HG03469 (cell line): ENCODE results near the gene ARID3A.
"Not testable (repeated sequence)": the region's sequence is repeated elsewhere in the genome, so short reads cannot be mapped to it uniquely, and the experiment has no call there.

Source experiments
- ATAC-seq: cut with Tn5 transposase; IDR thresholded peaks from one replicate; pipeline ENCODE4 v1.9.1; 2021; ENCODE audit warnings: mild to moderate bottlenecking, moderate library complexity, moderate number of reproducible peaks; ENCODE audit not compliant: unreplicated experiment

ARID3A gene, protein sequence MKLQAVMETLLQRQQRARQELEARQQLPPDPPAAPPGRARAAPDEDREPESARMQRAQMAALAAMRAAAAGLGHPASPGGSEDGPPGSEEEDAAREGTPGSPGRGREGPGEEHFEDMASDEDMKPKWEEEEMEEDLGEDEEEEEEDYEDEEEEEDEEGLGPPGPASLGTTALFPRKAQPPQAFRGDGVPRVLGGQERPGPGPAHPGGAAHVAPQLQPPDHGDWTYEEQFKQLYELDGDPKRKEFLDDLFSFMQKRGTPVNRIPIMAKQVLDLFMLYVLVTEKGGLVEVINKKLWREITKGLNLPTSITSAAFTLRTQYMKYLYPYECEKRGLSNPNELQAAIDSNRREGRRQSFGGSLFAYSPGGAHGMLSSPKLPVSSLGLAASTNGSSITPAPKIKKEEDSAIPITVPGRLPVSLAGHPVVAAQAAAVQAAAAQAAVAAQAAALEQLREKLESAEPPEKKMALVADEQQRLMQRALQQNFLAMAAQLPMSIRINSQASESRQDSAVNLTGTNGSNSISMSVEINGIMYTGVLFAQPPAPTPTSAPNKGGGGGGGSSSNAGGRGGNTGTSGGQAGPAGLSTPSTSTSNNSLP

DNA sequence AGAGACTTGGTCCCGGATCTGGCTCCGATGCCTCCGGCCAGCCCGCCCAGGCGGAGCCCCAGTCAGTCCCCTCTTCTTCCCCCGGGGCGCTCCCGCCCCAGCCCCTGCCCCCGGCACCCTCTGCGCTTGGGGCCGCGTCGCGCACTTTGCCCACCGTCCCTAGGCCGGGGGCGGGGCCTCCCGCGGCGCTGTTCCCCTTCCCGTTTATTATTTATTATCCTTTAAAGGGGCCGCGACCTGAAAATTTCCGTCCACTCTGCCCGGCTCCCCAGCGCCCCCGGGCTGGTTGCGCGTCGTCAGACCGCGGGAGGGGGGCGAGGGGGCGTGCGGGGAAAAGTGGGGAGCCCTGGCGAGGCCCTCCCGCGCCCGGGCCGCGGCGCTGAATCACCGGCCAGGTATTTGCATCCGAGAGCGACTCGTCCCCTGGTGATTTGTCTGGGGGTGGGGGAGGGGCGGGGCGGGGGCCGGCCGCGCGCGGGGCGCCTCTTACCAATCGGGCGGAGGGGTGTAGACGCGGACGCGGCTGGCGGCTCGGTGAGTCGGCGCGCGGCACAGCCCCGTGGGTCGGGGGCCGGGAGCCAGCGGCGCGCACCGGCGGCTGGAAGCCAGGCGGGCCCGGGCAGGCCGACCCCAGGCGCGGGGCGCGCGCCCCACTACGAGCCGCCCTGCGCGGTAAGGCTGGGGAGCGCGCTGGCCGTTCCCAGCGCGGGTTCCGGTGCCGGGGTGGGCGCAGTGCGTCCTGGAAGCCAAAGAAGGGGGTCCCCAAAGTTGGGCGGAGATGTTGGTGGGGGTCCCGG is at the start of gene ARID3A:
Gene ARID3A, plus strand, starts transcription at position 510 of the 797 bp plus-strand sequence. CDS start 3,494 bp downstream, outside the sequence.
- peak; percentile 41 for ATAC-seq

DNA sequence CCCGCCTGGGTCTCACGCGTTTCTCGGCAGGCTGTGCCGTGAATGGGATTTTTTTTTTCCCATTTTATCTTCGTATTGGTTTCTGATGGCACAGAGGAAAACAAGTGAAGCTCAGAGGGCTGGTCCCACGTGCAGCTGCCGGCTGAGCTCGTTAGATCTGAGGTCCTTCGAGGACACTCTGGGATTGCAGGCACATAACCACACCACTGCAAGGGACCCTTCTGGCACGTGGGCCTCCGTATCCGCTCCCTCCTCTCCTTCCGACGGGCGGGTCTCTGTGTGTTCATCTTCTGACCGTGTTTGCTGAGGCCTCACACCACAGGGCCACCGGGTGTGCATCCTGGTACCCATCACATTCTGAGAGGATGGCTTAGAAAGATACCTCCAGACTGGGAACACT is 49.7 kb upstream of the ARID3A start:
- no peak for ATAC-seq

DNA sequence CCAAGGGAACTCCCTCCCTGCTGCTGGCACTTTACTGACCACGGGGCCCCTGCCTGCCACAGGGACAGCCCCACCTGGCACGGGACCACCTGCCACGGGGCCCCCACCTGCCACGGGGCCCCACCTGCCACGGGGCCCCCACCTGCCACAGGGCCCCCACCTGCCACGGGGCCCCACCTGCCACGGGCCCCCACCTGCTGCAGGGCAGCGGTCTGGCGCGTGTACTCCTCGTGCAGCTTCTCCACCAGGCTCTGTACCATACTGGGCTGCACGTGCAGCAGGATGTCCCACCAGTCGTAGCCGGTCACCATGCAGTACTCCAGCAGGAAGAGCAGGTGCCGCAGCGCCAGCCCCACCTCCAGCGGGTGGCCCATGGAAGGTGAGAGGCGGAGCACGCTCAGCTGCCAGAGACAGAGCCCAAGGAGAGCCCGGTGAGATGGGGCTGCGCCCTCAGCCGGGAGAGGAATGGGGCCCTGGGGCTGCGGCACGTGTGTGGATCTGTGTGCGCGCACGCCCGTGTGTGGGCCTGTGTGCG is 49.0 kb upstream of the ARID3A start:
- no peak for ATAC-seq

DNA sequence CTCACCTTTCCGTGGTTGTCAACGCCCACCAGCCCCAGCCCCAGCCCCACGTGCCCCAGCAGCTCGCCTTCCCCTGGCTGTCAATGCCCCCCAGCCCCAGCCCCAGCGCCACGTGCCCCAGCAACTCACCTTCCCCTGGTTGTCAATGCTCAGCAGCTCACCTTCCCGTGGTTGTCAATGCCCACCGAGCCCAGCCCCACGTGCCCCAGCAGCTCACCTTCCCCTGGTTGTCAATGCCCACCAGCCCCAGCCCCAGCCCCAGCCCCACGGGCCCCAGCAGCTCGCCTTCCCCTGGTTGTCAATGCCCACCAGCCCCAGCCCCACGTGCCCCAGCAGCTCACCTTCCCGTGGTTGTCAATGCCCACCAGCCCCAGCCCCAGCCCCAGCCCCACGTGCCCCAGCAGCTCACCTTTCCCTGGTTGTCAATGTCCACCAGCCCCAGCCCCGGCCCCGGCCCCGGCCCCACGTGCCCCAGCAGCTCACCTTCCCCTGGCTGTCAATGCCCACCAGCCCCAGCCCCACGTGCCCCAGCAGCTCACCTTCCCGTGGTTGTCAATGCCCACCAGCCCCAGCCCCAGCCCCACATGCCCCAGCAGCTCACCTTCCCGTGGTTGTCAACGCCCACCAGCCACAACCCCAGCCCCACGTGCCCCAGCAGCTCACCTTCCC is 47.7 kb upstream of the ARID3A start:
- ATAC-seq, result not testable (repeated sequence)

DNA sequence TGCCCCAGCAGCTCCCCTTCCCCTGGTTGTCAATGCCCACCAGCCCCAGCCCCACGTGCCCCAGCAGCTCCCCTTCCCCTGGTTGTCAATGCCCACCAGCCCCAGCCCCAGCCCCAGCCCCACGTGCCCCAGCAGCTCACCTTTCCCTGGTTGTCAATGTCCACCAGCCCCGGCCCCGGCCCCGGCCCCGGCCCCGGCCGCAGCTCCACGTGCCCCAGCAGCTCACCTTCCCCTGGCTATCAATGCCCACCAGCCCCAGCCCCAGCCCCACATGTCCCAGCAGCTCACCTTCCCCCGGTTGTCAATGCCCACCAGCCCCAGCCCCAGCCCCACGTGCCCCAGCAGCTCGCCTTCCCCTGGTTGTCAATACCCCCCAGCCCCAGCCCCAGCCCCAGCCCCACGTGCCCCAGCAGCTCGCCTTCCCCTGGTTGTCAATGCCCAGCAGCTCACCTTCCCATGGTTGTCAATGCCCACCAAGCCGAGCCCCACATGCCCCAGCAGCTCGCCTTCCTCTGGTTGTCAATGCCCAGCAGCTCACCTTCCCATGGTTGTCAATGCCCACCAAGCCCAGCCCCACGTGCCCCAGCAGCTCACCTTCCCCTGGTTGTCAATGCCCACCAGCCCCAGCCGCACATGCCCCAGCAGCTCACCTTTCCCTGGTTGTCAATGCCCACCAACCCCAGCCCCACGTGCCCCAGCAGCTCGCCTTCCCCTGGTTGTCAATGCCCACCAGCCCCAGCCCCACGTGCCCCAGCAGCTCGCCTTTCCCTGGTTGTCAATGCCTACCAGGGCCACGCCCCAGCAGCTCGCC is 46.9 kb upstream of the ARID3A start:
- ATAC-seq, result not testable (repeated sequence)

DNA sequence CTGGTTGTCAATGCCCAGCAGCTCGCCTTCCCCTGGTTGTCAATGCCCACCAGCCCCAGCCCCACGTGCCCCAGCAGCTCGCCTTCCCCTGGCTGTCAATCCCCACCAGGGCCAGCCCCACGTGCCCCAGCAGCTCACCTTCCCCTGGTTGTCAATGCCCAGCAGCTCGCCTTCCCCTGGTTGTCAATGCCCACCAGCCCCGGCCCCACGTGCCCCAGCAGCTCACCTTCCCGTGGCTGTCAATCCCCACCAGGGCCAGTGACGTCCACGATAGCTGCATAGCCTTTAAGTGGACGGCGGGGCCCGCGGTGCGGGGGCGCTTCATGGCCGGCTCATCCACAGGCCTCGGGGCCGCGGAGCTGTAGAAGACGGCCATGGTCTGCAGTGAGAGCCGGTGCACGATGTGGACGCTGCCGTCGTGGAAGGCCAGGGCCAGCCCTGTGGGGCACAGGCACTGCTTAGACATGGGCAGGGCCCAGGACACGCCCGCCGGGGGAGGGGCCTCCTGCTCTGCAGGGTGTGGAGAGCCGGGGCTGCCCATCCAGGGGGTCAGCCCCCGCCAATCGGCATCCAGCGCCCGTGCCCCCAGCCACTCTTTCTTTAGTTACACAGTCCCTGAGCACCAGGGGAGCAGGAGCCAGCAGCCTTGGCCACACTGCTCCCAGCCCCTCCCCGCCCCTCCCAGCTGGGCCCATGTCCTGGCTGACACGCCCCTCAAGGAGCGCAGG is 46.0 kb upstream of the ARID3A start:
- no peak for ATAC-seq

DNA sequence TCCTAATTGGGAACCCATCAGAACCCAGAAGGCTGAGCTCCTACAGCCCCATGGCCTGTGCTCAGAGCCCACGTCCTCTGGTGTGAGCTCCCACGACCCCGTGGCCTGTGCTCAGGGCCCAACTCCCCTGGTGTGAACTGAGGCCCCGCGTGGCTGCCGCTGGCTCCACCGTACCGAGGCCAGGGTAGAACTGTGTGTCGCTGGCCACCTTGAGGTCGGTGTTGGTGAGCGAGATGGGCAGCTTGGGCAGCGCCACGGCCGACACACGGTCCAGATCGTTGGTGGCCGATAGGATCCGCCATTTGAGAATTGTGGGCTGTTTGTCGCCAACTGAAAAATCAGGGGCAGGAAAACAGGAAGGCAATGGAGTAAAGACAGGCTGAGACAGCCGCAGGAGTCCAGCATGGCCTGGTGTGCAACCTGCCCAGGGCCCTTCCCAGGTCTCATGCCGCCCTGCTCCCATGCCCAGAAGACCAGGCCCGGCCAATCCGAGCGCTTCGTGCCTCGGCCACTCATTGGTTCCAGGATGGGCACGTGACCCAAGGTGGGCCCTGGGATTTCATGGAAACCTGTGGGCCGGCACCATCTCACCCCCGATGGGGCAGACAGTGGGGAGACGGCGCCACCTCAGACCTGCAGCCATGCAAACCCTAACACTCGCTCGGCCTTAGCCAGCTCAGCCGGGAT is 44.3 kb upstream of the ARID3A start:
- ATAC-seq, result no peak

DNA sequence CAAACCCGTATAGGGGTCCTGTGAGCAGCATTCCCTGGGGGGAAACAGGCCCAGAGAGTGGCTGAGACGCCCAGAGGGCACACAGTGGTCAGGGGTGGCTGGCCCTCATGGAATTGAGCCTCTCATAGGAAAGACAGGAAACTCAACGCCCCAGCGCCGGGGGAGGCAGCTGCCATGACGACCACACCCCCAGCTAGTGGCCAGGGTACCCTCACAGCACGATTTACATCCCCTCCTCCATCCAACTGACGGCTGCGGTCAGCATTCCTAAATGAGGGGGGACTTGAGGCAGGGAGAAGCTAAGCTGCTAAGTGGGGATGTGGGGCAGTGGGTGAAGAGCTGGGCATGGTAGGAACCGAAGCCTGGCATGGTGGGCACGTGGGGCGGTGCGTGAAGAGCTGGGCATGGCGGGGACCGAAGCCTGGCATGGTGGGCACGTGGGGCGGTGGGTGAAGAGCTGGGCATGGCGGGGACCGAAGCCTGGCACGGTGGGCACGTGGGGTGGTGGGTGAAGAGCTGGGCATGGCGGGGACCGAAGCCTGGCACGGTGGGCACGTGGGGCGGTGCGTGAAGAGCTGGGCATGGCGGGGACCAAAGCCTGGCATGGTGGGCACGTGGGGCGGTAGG is 42.9 kb upstream of the ARID3A start:
- no peak for ATAC-seq

DNA sequence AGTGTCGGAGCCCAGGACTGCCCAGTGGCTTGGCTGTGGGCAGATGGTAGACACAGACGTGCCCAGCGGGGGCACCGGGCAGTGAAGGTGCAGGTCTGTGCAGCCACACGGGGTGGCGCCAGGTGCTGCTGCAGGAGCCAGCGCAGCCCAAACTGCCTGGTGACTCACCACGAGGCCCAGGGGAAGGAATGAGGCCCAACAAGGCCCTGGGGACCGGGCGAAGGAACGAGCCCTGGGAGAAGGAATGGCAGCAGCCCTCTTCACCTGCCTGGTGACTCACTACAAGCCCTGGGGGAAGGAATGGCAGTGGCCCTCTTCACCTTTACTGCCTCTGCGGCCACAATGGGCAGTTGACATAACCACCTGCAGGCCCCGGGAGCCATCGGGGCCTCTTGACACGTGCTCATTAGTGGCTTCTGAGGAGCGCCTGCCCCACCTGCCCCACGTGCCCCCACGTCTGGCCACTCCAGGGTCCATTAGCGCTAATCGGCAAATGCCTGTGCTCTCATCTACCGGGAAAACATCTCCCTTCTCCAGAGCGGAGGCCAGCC is 42.1 kb upstream of the ARID3A start:
- ATAC-seq, result no peak

DNA sequence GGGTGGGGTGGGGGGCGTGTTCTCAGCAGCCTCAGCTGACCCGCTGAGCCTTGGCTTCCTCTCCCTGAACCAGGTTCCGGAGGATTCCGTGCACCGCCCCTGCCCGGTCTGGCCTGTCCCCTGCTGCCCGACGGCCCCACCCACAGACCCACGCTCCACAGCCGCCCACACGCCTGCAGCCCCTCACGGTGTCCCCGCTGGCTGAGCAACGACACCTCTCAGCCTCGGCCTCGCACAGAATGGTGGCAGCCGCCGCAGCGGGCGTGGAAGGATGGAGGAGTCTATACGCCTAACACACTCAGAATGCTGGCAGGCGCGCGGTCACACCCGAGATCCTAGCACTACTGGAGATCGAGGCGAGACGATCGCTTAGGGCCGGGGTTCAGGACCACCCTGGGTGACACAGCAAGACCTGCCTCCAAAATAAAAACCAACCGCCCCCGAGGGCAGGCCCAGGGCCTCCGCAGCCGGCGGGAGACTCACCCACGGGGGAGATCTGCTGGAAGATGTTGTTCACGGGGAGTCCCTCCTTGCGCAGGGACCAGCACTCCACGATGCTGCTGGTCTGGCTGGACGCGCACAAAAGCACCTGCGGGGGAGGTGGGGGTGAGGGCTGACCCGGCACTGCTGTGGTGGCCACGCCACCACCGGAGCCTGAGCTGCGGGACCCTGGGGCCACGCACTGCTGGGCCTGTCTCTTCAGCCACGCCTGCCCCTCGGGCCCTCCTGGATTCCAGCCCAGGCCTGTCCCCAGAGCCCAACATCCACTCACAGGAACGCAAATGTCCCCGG is 41.2 kb upstream of the ARID3A start:
- no peak for ATAC-seq

DNA sequence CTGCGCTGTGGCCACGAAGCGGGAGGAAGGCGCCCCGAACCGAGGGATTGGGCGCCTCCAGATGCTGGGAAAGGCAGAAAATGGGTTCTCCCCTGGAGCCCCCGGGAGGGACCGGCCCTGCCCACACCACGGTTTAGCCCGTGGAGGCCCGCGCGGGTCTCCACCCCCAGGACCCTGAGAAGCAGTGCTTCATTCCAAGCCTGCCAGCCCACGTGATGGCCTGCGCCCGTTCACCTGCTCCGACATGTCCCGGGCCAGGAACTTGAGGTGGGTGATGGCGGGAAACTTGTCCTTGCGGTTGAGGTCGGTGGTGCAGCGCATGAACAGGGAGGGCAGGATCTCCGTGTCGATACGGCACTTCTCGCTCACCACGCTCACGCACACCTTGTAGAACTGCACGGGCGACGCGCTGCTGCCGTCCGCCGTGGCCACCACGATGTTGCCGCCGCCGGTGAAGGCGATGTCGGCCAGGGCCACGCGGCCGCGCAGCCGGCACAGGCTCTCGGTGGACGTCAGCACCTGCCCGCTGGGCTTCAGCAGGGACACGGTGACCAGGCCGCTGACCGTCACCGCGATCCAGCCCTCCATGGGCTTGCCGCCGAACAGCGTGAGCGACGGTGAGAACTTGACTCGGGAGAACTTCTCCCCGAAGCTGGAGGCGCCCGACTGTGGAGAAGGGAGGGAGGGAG is 40.2 kb upstream of the ARID3A start:
- ATAC-seq, result no peak

DNA sequence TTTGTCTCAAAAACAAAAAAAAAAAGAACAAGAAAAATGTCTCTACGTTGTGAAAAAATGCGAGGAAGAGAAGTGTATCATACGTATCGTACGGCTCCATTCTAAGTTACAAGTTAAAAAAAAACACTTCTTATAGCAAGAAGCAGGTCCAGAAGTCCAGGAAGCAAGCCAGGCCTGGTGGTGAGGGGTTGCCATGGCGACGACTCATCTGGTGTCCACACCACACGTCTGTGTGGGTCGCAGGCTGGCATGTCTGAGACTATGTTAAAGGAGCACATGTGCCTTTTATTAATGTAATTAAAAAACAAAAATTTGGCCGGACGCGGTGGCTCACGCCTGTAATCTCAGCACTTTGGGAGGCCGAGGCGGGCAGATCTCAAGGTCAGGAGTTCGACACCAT is 38.8 kb upstream of the ARID3A start:
- no peak for ATAC-seq

DNA sequence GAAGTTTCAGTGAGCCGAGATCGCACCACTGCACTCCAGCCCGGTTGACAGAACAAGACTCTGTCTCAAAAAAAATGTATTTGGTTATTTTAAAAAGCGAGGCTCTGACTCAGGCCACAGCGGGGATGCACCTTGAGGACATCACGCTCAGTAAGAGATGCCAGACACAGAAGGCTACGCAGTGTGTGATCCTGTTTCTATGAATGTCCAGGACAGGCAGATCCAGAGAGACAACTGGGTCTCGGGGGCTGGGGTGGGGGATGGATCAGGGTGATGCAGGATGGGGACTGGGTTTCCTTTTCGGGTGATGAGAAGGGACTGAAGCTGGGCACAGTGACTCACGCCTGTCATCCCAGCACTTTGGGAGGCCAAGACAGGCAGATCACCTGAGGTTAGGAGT is 38.2 kb upstream of the ARID3A start:
- ATAC-seq, result no peak

DNA sequence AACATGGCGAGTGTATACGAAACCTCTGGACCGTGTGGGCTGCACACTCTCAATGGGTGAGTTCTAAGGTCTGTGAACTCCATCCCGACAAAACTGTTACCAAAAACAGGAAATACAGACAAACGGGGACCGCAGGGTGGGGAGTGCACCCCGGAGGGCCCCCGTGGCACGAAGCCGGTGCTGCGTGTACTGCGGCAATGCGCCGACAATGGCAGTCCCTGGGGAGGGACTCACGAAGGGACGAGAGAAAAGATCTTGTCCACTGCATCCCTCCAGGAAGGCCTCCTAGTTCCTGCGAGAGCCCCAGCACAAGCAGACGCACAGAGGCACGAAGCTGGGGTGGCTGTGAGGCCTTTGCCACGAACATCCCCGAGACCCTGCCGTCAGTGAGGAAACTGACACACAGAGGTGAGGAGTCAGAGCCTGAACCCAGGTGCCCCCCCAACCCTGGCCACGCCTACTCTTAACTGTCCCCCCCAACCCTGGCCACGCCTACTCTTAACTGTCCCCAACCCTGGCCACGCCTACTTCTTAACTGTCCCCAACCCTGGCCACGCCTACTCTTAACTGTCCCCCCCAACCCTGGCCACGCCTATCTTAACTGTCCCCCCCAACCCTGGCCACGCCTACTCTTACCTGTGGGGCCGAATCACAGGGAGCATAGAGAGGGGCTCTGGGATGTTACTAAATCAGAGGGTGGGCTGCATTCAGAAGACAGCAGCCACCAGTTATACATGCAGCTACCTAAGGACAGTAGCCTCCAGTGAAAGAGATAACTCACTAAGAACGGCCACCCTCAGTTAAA is 37.1 kb upstream of the ARID3A start:
- ATAC-seq, result no peak

DNA sequence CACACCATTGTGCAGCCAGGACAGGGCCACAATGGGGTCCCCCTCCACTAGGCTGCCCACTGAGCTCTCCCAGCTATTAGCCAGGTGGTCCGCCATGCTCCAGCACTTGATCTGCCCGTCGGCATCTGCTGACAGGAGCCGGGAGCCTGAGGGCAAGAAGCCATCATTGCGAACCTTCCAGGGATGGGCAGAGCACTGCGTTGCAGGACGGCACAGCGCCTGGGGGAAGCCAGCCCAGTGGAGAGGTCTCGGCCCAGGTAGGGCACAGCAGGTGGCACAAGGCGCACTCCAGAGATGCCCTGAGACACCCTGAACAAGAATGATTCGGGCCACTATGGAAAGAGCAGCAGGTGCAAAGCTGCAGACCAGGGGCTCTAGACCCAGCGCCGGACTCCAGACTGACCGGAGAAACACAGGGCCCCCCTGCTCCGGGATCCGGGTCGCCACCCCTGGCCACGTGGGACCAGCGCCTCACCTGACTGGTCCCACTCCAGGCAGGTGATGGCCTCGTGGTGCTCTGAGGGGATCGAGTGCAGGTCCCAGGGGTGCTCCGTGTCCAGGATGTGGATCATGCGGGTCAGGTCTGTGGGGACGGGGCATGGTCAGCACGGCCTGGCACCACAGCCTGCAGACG is 36.1 kb upstream of the ARID3A start:
- ATAC-seq, result no peak
